ENCODE measurements around the gene INPP5B. TPM values are rescaled to one million over a fixed set of nuclear protein-coding genes. Genes with fewer than 3 reads are reported as not detected.
A peak's percentile ranks its signal among the peaks of the same experiment; 100 is the strongest.

Gene INPP5B
- total RNA-seq, 1 donor from 2014 or later: 19.3 TPM

GRCh38 chr1:37932759-37933158 is 14.1 kb downstream of the INPP5B start:
- TF ChIP-seq CTCF (conservative IDR thresholded peaks at IDR 0.05): no peak
- no peak for DNase-seq (ENCODE audit: extremely low spot score, unreplicated experiment)
- no peak overlapping the region for H3K27ac Mint-ChIP-seq
- no peaks in the 10 kb centered on the region for H3K27me3 Mint-ChIP-seq
- H3K4me3 Mint-ChIP-seq: peak overlapping the region; percentile 98
- H3K4me1 Mint-ChIP-seq (ENCODE audit: unreplicated experiment): peaks cover 16% of the 10 kb centered on the region
- peaks cover 7% of the 10 kb centered on the region for H3K36me3 Mint-ChIP-seq
- no peaks in the 10 kb centered on the region for H3K9me3 Mint-ChIP-seq

GRCh38 chr1:37931361-37932158 is 15.3 kb downstream of the INPP5B start:
- H3K9me3 Mint-ChIP-seq: no peaks in the 10 kb centered on the region
- DNase-seq (ENCODE audit: extremely low spot score, unreplicated experiment): peak; percentile 97
- H3K27ac Mint-ChIP-seq: peak overlapping the region; percentile 95
- peak overlapping the region; percentile 98 for H3K4me3 Mint-ChIP-seq
- no peak for TF ChIP-seq CTCF (conservative IDR thresholded peaks at IDR 0.05)
- peaks cover 7% of the 10 kb centered on the region for H3K36me3 Mint-ChIP-seq
- H3K27me3 Mint-ChIP-seq: no peaks in the 10 kb centered on the region
- H3K4me1 Mint-ChIP-seq (ENCODE audit: unreplicated experiment): peaks cover 20% of the 10 kb centered on the region

- H3K36me3 Mint-ChIP-seq: peaks cover 4% of the 10 kb centered on the region
- TF ChIP-seq CTCF (conservative IDR thresholded peaks at IDR 0.05): no peak
- H3K9me3 Mint-ChIP-seq: no peaks in the 10 kb centered on the region
- DNase-seq (ENCODE audit: extremely low spot score, unreplicated experiment): no peak
- H3K27ac Mint-ChIP-seq: peak overlapping the region; percentile 95
- no peaks in the 10 kb centered on the region for H3K27me3 Mint-ChIP-seq
- peak overlapping the region; percentile 98 for H3K4me3 Mint-ChIP-seq
- H3K4me1 Mint-ChIP-seq (ENCODE audit: unreplicated experiment): peaks cover 21% of the 10 kb centered on the region
These were observed 15.8 kb downstream of the INPP5B start for GRCh38 chr1:37931102-37931360.

- no peaks in the 10 kb centered on the region for H3K27me3 Mint-ChIP-seq
- no peak for DNase-seq (ENCODE audit: extremely low spot score, unreplicated experiment)
- no peak for TF ChIP-seq CTCF (conservative IDR thresholded peaks at IDR 0.05)
- H3K27ac Mint-ChIP-seq: peak overlapping the region; percentile 95
- no peaks in the 10 kb centered on the region for H3K9me3 Mint-ChIP-seq
- H3K36me3 Mint-ChIP-seq: peaks cover 2% of the 10 kb centered on the region
- peaks cover 27% of the 10 kb centered on the region for H3K4me1 Mint-ChIP-seq (ENCODE audit: unreplicated experiment)
- H3K4me3 Mint-ChIP-seq: peak overlapping the region; percentile 98
These were observed 16.4 kb downstream of the INPP5B start for GRCh38 chr1:37930246-37931101.

- H3K4me1 Mint-ChIP-seq (ENCODE audit: unreplicated experiment): peaks cover 24% of the 10 kb centered on the region
- H3K27ac Mint-ChIP-seq: no peak overlapping the region
- H3K36me3 Mint-ChIP-seq: no peaks in the 10 kb centered on the region
- H3K27me3 Mint-ChIP-seq: no peaks in the 10 kb centered on the region
- H3K4me3 Mint-ChIP-seq: no peak overlapping the region
- no peak for TF ChIP-seq CTCF (conservative IDR thresholded peaks at IDR 0.05)
- H3K9me3 Mint-ChIP-seq: no peaks in the 10 kb centered on the region
- DNase-seq (ENCODE audit: extremely low spot score, unreplicated experiment): no peak
These were observed 20.6 kb downstream of the INPP5B start for GRCh38 chr1:37926038-37926924.
